HL-60 (cell line): ENCODE data around the gene PDLIM5.

ENCODE experiments used
- DNase-seq, 2 experiments: peaks; one replicate each; pipeline ENCODE4 v3.0.0-alpha.2; 2010 to 2020; ENCODE audit warnings: low read depth in 1 of 2, low spot score in 1 of 2
- H3K27ac ChIP-seq: fragments of 250-450 bp; sonication (Bioruptor Pico); replicated peaks from 2 replicates; pipeline ENCODE4 v1.5.1; 2020; ENCODE audit warnings: mild to moderate bottlenecking, moderate library complexity
- H3K27me3 ChIP-seq: fragments of 250-450 bp; sonication (Bioruptor Pico); 2 replicates; pipeline ENCODE4 v1.5.1; 2021; ENCODE audit warnings: mild to moderate bottlenecking, moderate library complexity; ENCODE audit not compliant: insufficient read depth, poor library complexity, severe bottlenecking
- H3K4me3 ChIP-seq: replicated peaks from 2 replicates; pipeline ENCODE4 v1.5.1; 2011; ENCODE audit warnings: mild to moderate bottlenecking, control low read depth, low read length; ENCODE audit not compliant: insufficient read depth
- CTCF ChIP-seq: IDR thresholded peaks from one replicate; pipeline ENCODE4 v1.5.1; 2011; ENCODE audit warnings: low read length, control low read depth, inconsistent platforms; ENCODE audit not compliant: insufficient read depth
- GABPA ChIP-seq: IDR thresholded peaks from 2 replicates; pipeline ENCODE4 v1.6.1; 2012; ENCODE audit warnings: low read depth
- POLR2AphosphoS5 ChIP-seq: IDR thresholded peaks from 2 replicates; pipeline ENCODE4 v1.6.1; 2012; ENCODE audit warnings: low read depth
- REST ChIP-seq: IDR thresholded peaks from 2 replicates; pipeline ENCODE4 v1.6.1; 2012; ENCODE audit warnings: low read depth; ENCODE audit not compliant: insufficient replicate concordance
- SPI1 ChIP-seq: IDR thresholded peaks from 2 replicates; pipeline ENCODE4 v1.6.1; 2012; ENCODE audit warnings: low read depth, mild to moderate bottlenecking, borderline replicate concordance

Gene PDLIM5

GRCh38 chr4:94409375-94409679 lies 42.4 kb upstream of the PDLIM5 start:
- no peak overlapping the region for H3K4me3 ChIP-seq
- H3K27me3 ChIP-seq: no peaks in the 10 kb centered on the region
- no peak for TF ChIP-seq REST
- TF ChIP-seq POLR2AphosphoS5: no peak
- TF ChIP-seq CTCF: no peak
- no peak for TF ChIP-seq SPI1
- no peak for TF ChIP-seq GABPA
- H3K27ac ChIP-seq: no peak overlapping the region
- no peak for DNase-seq

- H3K27me3 ChIP-seq: no peaks in the 10 kb centered on the region
- no peak for TF ChIP-seq REST
- TF ChIP-seq SPI1: no peak
- TF ChIP-seq CTCF: no peak
- no peak for TF ChIP-seq POLR2AphosphoS5
- no peak for TF ChIP-seq GABPA
- H3K27ac ChIP-seq: no peak overlapping the region
- DNase-seq: no peak
- no peak overlapping the region for H3K4me3 ChIP-seq
These were observed 41.8 kb upstream of the PDLIM5 start for GRCh38 chr4:94409962-94410361.

GRCh38 chr4:94410678-94411206 lies 41.0 kb upstream of the PDLIM5 start:
- no peak overlapping the region for H3K27ac ChIP-seq
- no peak overlapping the region for H3K4me3 ChIP-seq
- DNase-seq: no peak
- TF ChIP-seq CTCF (no peak), POLR2AphosphoS5 (no peak), GABPA (no peak), REST (no peak)
- H3K27me3 ChIP-seq: no peaks in the 10 kb centered on the region
